HG03432 (cell line): ENCODE results near the gene SCN3A.

Experiments
- ATAC-seq: cut with Tn5 transposase; IDR thresholded peaks from one replicate; pipeline ENCODE4 v1.9.1; 2021; ENCODE audit warnings: mild to moderate bottlenecking, moderate library complexity; ENCODE audit not compliant: unreplicated experiment

SCN3A gene

GRCh38 chr2:165203689-165204559, at the start of gene SCN3A:
SCN3A (minus strand) TSS chr2:165204050; CDS start chr2:165176394, 27,656 bp downstream.
- ATAC-seq, result peak; percentile 66

GRCh38 chr2:165253178-165253577, 49.3 kb upstream of the SCN3A start:
- ATAC-seq, result no peak

GRCh38 chr2:165251366-165251765, 47.5 kb upstream of the SCN3A start:
- ATAC-seq, result no peak

GRCh38 chr2:165248238-165248637, 44.4 kb upstream of the SCN3A start:
- ATAC-seq, result no peak

GRCh38 chr2:165245081-165245793, 41.4 kb upstream of the SCN3A start:
- ATAC-seq, result no peak

GRCh38 chr2:165240916-165241315, 37.1 kb upstream of the SCN3A start:
- ATAC-seq, result no peak

- no peak for ATAC-seq
Measured at GRCh38 chr2:165239856-165240515, 36.1 kb upstream of the SCN3A start.

GRCh38 chr2:165239230-165239629, 35.4 kb upstream of the SCN3A start, which contains the start of gene SCN2A:
SCN2A (plus strand) TSS chr2:165239414; CDS start chr2:165295824, 56,410 bp downstream.
- peak; percentile 78 for ATAC-seq

- no peak for ATAC-seq
Measured at GRCh38 chr2:165238295-165238694, 34.4 kb upstream of the SCN3A start.

- ATAC-seq, result no peak
Measured at GRCh38 chr2:165237056-165237455, 33.2 kb upstream of the SCN3A start.

GRCh38 chr2:165227571-165227970, 23.7 kb upstream of the SCN3A start:
- ATAC-seq, result no peak

- no peak for ATAC-seq
Measured at GRCh38 chr2:165224941-165225340, 21.1 kb upstream of the SCN3A start.

GRCh38 chr2:165219481-165219880, 15.6 kb upstream of the SCN3A start:
- no peak for ATAC-seq

- no peak for ATAC-seq
Measured at GRCh38 chr2:165214093-165214492, 10.2 kb upstream of the SCN3A start.

GRCh38 chr2:165208094-165208493, 4.2 kb upstream of the SCN3A start:
- no peak for ATAC-seq

- no peak for ATAC-seq
Measured at GRCh38 chr2:165205865-165206264, 2.0 kb upstream of the SCN3A start.

GRCh38 chr2:165202239-165202638, 1.6 kb downstream of the SCN3A start:
- ATAC-seq, result no peak

- no peak for ATAC-seq
Measured at GRCh38 chr2:165198181-165198580, 5.7 kb downstream of the SCN3A start.

- no peak for ATAC-seq
Measured at GRCh38 chr2:165197346-165197745, 6.5 kb downstream of the SCN3A start.

- no peak for ATAC-seq
Measured at GRCh38 chr2:165196411-165196810, 7.4 kb downstream of the SCN3A start.

- ATAC-seq, result peak; percentile 98
Measured at GRCh38 chr2:165193178-165193777, 10.6 kb downstream of the SCN3A start.
